Urinary bladder (tissue), 4 donors: ENCODE results near the gene ARHGAP26. TPM values are rescaled to one million over a fixed set of nuclear protein-coding genes. Genes with fewer than 3 reads are reported as not detected.

ENCODE experiments used
- DNase-seq: peaks from one replicate; pipeline ENCODE4 v3.0.0-alpha.2; 2015; ENCODE audit errors: extremely low spot score
- H3K27ac ChIP-seq: one replicate; pipeline ENCODE4 v1.5.1; 2013; ENCODE audit warnings: low read depth, mild to moderate bottlenecking, moderate library complexity
- H3K36me3 ChIP-seq: one replicate; pipeline ENCODE4 v1.6.1; 2013; ENCODE audit warnings: mild to moderate bottlenecking, moderate library complexity; ENCODE audit not compliant: insufficient read depth
- H3K4me1 ChIP-seq: one replicate; pipeline ENCODE4 v1.6.1; 2013; ENCODE audit warnings: mild to moderate bottlenecking, moderate library complexity; ENCODE audit not compliant: insufficient read depth
- H3K4me3 ChIP-seq: one replicate; pipeline ENCODE4 v1.5.1; 2013; ENCODE audit warnings: low read depth, low read length
- WGBS: extraction: QIAGEN DNeasy Blood & Tissue Kit; methylation state at CpG from one replicate; pipeline ENCODE4 v1.1.7; 2013; 5-methylcytosine and 5-hydroxymethylcytosine counted together
- polyA plus RNA-seq: library from polyadenylated mRNA; stranded (reverse); fragments of 200-250 nt; gene quantifications from one replicate; pipeline ENCODE4 v1.2.3, GENCODE V29; 2013
- total RNA-seq: library from RNA; depleted of rRNA; stranded (reverse); fragments of >200 nt; gene quantifications from one replicate; pipeline ENCODE4 v1.2.3, GENCODE V29; 2014
- donor health status: healthy with polysubstance abuse.
- donor health status: healthy.

Gene ARHGAP26
- total and polyA plus RNA-seq, 2 donors, result 5.7 to 54.2 TPM

DNA sequence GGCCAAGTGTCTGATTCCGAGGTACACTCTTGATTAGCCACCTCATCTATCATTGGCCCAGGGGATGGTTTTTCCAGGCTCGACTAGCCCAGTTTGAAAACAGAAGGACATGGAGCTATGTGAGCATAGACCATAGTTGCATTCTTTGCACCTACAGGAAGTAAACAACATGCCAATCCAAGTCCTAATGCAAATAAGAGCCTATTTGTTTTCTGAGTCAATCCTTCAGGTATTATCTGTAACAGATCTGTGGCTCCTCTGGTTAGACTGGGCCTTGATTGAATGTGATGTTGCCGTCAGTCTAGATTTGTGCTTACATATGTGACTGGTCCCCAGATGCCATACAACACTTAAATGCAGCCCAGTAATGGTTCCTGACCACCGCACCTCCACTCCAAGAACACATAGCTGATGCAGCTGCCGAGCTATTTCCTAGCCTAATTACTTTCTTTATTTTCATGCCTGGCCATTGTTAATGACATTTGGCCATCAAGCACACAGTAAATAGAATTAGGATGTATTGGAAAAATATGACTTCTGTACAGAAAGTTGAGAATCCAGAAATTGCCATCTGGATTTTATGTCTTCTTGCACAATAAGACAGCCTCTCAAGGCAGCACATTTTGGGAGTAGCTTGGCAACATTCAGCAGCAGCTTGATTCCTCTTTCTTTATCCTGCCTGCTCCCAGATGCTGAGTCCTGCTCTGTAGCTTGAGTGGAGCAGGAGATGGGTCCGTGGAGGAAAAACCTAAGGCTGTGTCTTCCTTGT, 29.5 kb upstream of the ARHGAP26 start:
- no peak for DNase-seq
- Histone ChIP-seq H3K4me1 (no peaks in the 10 kb centered on the region), H3K36me3 (no peaks in the 10 kb centered on the region), H3K27ac (no peak overlapping the region), H3K4me3 (no peak overlapping the region)
- WGBS, result 75% methylated on average over 6 of the region's 6 CpGs

DNA sequence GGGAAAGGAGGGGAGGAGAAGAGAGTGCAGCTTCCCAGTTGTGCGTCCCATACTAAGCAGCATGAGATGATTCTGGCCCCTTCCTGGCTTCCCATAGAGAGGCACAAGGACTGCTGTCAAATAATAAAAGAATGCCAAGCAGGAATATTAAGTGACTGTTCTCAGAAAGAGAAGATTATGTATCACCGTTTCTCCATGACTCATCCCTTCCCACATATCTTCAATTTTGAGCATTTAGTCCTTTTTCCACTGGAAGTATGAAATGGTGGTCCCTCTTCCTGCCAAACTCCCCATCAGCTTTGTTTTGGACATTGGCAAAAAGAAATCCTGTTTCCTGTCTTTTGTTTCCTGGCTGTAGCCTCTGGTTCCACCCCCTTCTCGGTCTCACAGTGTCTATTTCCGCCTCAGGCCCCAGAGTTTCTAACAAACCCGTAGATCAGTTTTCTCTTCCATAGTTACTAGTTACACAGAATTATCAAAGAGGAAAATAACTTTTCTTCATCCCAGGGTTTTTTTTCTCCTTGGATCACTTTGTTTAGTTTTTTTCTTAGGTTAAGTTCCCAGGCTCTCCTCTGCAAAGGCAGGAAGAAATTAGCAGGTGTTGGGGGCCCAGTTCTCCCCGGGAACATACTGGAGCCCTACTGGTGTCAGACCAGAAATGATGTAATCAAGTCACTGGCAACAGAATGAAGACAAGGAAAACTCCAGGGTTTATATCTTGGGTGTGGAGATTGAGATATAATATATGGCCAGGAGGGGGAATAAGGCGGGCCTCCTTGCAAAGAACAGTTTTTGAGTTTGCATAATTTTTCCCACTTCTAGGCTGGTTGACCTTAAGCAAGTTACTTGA, 26.4 kb upstream of the ARHGAP26 start:
- Histone ChIP-seq H3K4me1 (no peaks in the 10 kb centered on the region), H3K4me3 (no peak overlapping the region), H3K27ac (peak overlapping the region; percentile 30), H3K36me3 (no peaks in the 10 kb centered on the region)
- 65% methylated on average over 7 of the region's 7 CpGs for WGBS
- DNase-seq, result no peak

DNA sequence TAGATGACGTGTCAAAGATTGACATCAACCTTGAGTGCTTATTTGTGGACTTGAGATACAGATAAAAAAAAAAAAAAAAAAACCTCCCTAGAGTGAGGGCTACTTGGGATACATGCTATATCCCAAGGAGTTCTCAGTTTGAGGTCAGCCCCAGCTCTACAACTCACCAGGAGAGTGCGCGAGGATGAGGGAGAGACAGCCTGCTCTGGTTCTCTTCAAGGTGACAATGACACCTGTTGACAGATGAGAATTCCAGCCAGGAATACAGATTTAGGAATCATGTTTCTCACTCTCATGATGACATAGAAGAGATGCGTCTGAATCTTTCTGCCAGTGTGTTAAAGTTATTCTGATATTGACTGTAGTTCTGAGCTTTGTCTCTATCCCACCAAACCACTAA, 24.9 kb upstream of the ARHGAP26 start:
- no peak overlapping the region for H3K27ac ChIP-seq
- no peaks in the 10 kb centered on the region for H3K4me1 ChIP-seq
- H3K4me3 ChIP-seq, result no peak overlapping the region
- DNase-seq, result no peak
- WGBS, result 93% methylated on average over 4 of the region's 4 CpGs
- no peaks in the 10 kb centered on the region for H3K36me3 ChIP-seq

DNA sequence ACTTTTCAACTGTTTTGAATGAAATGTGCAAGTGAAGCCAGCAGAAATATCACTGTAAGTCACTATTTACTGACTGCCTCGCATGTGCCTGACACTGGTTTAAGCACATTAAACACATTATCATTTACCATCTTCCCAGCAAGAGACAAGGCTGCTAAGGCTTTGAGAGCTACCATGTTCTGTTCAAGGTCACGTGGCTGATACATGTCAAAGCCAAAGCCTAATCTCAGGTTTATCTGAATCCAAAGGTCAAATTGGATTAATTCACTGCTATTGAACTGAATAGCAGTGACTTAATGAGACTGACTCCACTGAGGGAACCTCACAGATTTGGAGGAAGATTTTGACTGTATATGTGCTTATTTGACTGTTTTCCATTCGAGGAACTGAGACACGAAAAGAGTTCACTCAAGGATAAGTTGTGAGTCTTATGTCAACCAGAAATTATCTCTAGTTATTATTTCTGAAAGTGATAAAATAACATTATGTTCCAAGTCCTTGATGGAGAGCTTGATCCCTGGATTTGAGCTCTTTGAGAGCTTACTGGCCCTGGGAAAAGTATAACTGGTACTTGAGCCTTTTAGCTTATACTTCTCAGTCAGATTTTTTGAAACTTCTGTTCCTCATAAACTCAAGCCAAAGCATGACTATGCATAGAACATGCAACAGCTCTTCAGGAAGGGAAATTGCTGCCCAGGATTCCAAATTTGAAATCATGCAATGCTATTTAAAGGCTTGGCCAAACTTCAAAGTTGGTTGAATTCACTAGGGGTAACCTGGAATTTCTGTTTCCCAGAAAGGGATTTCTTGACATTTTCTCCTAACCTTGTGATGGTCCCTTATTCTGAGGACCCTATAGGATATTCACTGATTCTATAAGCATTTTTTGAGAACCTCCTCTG, 23.4 kb upstream of the ARHGAP26 start:
- Histone ChIP-seq H3K27ac (no peak overlapping the region), H3K4me3 (no peak overlapping the region), H3K4me1 (no peaks in the 10 kb centered on the region), H3K36me3 (no peaks in the 10 kb centered on the region)
- 45% methylated on average over 4 of the region's 4 CpGs for WGBS
- DNase-seq, result no peak

DNA sequence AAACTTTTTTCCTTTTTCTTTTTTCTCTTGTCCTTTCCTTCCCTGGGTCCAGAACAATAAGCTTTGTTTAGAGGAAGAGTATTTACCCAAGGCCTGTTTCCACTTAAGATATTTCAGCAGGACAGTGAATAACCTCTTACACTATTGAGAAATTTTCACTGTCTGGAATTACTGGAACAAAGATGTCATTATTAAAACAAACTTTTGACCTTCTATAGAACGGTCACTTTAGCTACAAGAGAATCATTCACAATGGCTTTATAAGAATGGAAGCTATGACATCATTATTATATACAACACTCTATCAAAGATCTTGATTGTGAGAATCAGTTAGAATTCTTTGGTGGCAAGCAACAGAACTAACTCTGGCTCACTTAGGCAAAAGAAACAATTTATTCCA, 22.0 kb upstream of the ARHGAP26 start:
- H3K4me3 ChIP-seq, result no peak overlapping the region
- 78% methylated on average over 1 of the region's 1 CpG for WGBS
- no peaks in the 10 kb centered on the region for H3K4me1 ChIP-seq
- no peaks in the 10 kb centered on the region for H3K36me3 ChIP-seq
- H3K27ac ChIP-seq, result no peak overlapping the region
- DNase-seq, result no peak

DNA sequence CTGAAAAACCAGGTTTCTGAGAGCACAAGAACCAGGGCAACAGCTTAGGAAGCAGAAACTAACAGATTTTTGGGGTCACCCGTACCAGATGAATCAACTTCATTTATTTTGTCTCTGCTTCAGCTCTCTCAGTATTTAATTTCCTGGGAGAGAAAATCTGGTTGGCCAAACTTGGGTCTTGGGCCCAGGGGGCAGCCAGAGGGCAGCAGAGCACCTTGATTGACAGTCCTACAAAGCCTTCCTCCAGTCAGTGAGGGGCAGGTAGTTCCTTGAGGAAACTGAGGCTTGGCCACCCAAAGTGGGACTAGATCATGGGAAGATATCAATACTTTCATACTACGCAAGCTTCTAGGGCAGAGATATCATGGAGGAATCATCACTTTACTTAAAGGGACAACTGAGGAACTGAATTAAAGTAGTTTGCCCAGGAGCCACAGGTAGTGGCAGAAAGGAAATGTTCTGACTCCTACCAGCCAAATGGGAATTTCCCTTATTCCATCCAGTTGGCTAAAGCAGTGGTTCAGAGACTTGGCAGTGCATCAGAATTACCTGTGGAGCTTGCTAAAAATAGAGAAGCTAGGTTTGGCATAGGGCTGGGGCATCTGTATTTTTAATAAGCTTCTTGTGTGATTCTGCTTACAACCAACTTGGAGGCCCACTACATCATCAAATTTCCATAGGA, 21.5 kb upstream of the ARHGAP26 start:
- DNase-seq, result no peak
- Histone ChIP-seq H3K4me1 (no peaks in the 10 kb centered on the region), H3K27ac (no peak overlapping the region), H3K36me3 (no peaks in the 10 kb centered on the region), H3K4me3 (no peak overlapping the region)
- 91% methylated on average over 2 of the region's 2 CpGs for WGBS

DNA sequence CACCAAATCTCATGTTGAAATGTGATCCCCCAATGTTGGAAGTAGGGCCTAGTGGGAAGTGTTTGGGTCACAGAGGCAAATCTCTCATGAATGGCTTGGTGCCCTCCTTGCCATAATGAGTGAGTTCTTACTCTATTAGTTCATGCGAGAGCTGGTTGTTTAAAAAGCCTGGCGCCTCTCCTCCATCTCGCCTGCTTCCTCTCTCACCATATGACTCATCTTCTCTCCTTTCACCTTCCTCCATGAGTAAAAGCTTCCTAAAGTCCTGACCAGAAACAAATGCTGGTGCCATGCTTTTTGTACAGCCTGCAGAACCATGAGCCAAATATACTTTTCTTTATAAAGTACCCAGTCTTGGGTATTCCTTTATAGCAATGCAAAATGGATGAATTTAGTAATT, 20.9 kb upstream of the ARHGAP26 start:
- WGBS, result 80% methylated on average over 3 of the region's 3 CpGs
- Histone ChIP-seq H3K4me3 (no peak overlapping the region), H3K4me1 (no peaks in the 10 kb centered on the region), H3K27ac (no peak overlapping the region), H3K36me3 (no peaks in the 10 kb centered on the region)
- DNase-seq, result no peak

DNA sequence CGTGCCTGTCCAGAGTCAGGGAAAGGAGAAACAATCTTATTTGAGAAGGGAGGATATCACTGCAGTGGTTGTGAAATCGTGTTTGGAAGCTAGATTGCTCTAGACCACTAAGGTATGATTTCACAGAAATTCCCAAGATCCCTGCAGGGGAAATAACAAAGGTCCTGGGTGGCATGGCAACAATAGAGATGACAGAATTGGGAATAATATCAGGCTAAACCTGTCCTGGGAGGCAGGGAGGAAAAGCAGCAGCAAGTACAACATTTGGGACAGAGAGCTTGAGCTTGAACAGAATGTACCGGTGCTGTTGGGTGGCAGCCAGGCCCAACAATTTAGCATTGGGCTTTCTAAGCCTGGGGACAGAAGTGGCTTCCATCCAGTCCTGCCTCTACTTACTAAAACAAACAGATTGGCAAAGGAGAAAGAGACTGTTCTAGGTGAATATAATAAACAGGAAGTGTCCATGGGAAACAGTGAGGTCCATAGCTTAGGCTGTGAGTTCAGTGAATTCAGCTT, 17.0 kb upstream of the ARHGAP26 start:
- H3K4me3 ChIP-seq, result no peak overlapping the region
- DNase-seq, result no peak
- H3K27ac ChIP-seq, result no peak overlapping the region
- H3K36me3 ChIP-seq, result peaks cover 2% of the 10 kb centered on the region
- H3K4me1 ChIP-seq, result no peaks in the 10 kb centered on the region
- 39% methylated on average over 3 of the region's 3 CpGs for WGBS

DNA sequence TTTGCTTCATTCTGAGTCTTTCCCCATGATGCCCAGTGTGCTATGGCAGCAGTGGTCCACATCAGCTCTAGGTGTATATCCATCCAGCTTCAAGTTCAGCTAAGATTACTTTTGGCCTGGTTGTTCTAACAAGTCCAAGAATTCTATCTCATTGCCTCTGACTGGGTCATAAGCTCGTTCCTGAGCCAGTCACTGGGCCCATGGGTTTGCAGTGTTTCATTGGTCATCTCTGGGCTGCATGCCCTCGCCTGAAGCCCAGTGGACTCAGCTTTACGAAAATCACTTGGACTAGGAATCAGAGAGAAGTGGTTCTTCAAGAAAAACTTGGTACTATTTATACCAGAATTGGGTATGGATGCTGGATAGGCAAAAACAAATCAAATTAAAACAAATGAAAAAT, 16.1 kb upstream of the ARHGAP26 start:
- Histone ChIP-seq H3K27ac (no peak overlapping the region), H3K4me1 (no peaks in the 10 kb centered on the region), H3K36me3 (peaks cover 2% of the 10 kb centered on the region), H3K4me3 (no peak overlapping the region)
- WGBS, result 90% methylated on average over 3 of the region's 3 CpGs
- no peak for DNase-seq

DNA sequence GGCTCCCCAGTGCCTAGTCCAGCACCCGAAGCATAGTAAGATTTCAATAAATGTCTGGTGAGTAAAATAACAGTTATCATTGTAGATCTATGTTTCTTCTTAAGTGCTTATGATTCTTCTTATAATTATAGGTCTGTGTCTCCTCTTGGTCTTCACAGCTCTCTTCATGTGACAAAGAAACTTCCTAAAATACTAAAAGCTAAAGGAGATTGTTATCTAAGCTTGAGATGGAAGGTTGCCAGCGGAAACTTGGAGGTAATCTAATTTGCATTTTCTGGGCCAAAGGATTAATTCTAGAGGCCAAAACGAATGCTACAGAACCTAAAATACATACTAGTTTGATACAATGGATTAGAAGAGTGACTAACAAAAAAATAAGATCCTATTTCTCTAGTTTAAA, 13.6 kb upstream of the ARHGAP26 start:
- Histone ChIP-seq H3K4me3 (no peak overlapping the region), H3K36me3 (peaks cover 2% of the 10 kb centered on the region), H3K4me1 (no peaks in the 10 kb centered on the region), H3K27ac (no peak overlapping the region)
- DNase-seq, result no peak
- 45% methylated on average over 3 of the region's 3 CpGs for WGBS

DNA sequence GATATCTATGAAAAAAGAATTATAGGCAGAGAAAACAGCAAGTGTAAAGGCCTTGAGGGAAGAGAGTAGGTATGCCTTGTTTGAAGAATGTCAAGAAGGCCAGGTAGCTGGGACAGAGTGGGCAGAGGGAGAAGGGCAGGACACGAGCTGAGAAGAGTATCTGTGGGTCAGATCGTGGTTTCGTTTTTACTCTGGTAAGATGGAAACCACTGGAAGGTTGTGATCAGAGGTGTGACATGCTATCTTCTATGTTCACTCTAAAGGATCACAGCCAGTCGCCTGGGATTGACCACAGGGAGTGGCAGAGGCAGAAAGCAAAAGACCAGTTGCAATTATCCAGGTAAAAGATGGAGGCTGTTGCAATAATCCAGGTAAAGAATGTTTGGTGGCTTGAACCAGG, 12.6 kb upstream of the ARHGAP26 start:
- H3K4me1 ChIP-seq, result no peaks in the 10 kb centered on the region
- no peak for DNase-seq
- 91% methylated on average over 4 of the region's 4 CpGs for WGBS

DNA sequence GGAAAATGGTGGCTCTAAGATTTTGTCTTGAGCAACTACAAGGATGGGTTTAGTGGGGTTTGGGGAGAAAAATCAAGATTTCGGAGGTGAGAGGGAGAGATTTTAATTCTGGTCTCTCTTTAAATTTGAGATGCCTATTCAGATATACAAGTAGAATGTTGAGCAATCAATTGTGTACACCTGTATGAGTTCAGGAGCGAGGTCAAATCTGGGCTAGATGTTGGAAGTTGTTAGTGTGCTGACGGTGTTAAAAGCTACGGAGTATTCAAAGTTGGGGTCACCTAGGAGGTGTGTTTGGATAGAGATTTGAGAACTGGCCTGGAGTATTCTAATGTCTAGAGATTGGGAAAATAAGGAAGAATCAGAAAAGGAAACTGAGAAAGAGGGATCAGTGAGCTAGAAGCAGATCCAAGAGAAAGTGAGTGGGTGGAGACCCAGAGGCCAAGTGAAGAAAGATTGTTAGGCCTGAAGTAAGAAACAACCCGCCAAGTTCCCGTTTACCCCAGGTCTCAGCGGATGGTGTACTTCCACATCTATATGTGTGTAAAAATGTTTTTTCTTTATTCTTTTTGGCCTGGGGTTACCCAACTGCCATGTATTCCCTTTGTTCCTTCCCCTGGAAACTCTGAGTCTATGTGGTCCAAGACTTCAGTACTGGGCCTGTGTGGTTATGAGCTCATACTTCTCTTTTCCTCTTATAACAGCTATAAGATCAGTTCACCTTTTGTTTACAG, 11.9 kb upstream of the ARHGAP26 start:
- no peak overlapping the region for H3K4me3 ChIP-seq
- no peak overlapping the region for H3K27ac ChIP-seq
- H3K36me3 ChIP-seq, result peaks cover 2% of the 10 kb centered on the region
- H3K4me1 ChIP-seq, result no peaks in the 10 kb centered on the region
- 87% methylated on average over 7 of the region's 7 CpGs for WGBS
- DNase-seq, result no peak

More for the DNA sequence above, 12.6 kb upstream of the ARHGAP26 start:
- Histone ChIP-seq H3K4me3 (no peak overlapping the region), H3K36me3 (peaks cover 2% of the 10 kb centered on the region), H3K27ac (no peak overlapping the region)
